Ascending aorta (tissue), 2 donors: ENCODE data around the gene SPEF1. TPM values are rescaled to one million over a fixed set of nuclear protein-coding genes. Genes with fewer than 3 reads are reported as not detected.

Experiments used
- DNase-seq, 2 donors: peaks; one replicate each; pipeline ENCODE4 v3.0.0-alpha.2; 2019; ENCODE audit warnings: low spot score in 2 of 2
- H3K27ac ChIP-seq, 2 donors: fragments of 200-600 bp; sonication (generic); one replicate each; pipeline ENCODE4 v1.5.1; 2016 to 2017; ENCODE audit warnings: mild to moderate bottlenecking in 1 of 2
- H3K27me3 ChIP-seq: fragments of 200-600 bp; sonication (generic); one replicate; pipeline ENCODE4 v1.5.1; 2017
- H3K36me3 ChIP-seq, 2 donors: fragments of 200-600 bp; sonication (generic); one replicate each; pipeline ENCODE4 v1.5.1; 2016
- H3K4me1 ChIP-seq, 2 donors: fragments of 200-600 bp; sonication (generic); one replicate each; pipeline ENCODE4 v1.5.1; 2016 to 2017; ENCODE audit warnings: mild to moderate bottlenecking in 1 of 2
- H3K4me3 ChIP-seq, 2 donors: fragments of 200-600 bp; sonication (generic); one replicate each; pipeline ENCODE4 v1.5.1; 2016 to 2017; ENCODE audit warnings: mild to moderate bottlenecking in 1 of 2
- H3K9me3 ChIP-seq, 2 donors: fragments of 200-600 bp; sonication (generic); one replicate each; pipeline ENCODE4 v1.5.1; 2016
- intact Hi-C: fragments of 100-400 bp; cut with DNase I; formaldehyde crosslinking; loops from one replicate; pipeline ENCODE4 v1.15.1; 2023
- total RNA-seq: library from RNA; depleted of rRNA; stranded (reverse); fragments of >200 nt; gene quantifications from one replicate; pipeline ENCODE4 v1.1.0, GENCODE V29; 2016
- TF ChIP-seq, protein P1 (sequence below), 3 experiments: fragments of 200-600 bp in 2 of 3; fragments of 450-650 bp in 1 of 3; sonication (generic) in 2 of 3; IDR thresholded peaks; one replicate each; pipeline ENCODE4 v1.5.1; 2016 to 2019; ENCODE audit warnings: antibody characterized with exemption in 3 of 3, mild to moderate bottlenecking in 1 of 3, moderate library complexity in 1 of 3

Gene SPEF1
- total RNA-seq, 1 donor from 2014 or later, result not detected

DNA sequence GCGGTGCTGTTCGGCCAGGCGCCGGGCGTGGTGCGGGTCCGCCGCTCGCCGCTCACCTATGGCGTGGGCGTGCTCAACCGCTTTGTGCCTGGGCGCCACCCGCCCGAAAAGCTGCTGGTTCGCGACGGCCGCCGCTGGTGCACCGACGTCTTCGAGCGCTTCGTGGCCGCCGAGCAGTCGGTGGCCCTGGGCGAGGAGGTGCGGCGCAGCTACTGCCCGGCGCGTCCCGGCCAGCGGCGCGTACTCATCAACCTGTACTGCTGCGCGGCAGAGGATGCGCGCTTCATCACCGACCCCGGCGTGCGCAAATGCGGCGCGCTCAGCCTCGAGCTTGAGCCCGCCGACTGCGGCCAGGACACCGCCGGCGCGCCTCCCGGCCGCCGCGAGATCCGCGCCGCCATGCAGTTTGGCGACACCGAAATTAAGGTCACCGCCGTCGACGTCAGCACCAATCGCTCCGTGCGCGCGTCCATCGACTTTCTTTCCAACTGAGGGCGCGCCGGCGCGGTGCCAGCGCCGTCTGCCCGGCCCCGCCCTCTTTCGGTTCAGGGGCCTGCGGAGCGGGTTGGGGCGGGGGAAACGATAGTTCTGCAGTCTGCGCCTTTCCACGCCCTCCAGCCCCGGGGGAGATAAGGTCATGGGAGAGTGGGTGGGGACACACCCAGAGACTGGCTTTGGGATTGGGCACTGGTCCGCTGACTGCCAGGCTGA lies 29.4 kb downstream of the SPEF1 start:
- intact Hi-C loops, result loop anchor here (2.0 kb wide), 2 partner anchors 15 to 29 kb away; partner anchors contain the start of genes ADISSP and SPEF1
- peaks cover 3 to 8% of the 10 kb centered on the region in 2 donors for H3K4me1 ChIP-seq
- TF ChIP-seq, protein P1, sequence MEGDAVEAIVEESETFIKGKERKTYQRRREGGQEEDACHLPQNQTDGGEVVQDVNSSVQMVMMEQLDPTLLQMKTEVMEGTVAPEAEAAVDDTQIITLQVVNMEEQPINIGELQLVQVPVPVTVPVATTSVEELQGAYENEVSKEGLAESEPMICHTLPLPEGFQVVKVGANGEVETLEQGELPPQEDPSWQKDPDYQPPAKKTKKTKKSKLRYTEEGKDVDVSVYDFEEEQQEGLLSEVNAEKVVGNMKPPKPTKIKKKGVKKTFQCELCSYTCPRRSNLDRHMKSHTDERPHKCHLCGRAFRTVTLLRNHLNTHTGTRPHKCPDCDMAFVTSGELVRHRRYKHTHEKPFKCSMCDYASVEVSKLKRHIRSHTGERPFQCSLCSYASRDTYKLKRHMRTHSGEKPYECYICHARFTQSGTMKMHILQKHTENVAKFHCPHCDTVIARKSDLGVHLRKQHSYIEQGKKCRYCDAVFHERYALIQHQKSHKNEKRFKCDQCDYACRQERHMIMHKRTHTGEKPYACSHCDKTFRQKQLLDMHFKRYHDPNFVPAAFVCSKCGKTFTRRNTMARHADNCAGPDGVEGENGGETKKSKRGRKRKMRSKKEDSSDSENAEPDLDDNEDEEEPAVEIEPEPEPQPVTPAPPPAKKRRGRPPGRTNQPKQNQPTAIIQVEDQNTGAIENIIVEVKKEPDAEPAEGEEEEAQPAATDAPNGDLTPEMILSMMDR (IDR thresholded peaks at IDR 0.05), result no peak
- H3K9me3 ChIP-seq, result no peaks in the 10 kb centered on the region
- peak overlapping the region; percentile 57 to 68 for H3K4me3 ChIP-seq
- DNase-seq, result peak in 1 of 2 donors; percentile 83
- H3K36me3 ChIP-seq, result no peaks in the 10 kb centered on the region
- no peak overlapping the region for H3K27ac ChIP-seq
- H3K27me3 ChIP-seq, result no peaks in the 10 kb centered on the region

DNA sequence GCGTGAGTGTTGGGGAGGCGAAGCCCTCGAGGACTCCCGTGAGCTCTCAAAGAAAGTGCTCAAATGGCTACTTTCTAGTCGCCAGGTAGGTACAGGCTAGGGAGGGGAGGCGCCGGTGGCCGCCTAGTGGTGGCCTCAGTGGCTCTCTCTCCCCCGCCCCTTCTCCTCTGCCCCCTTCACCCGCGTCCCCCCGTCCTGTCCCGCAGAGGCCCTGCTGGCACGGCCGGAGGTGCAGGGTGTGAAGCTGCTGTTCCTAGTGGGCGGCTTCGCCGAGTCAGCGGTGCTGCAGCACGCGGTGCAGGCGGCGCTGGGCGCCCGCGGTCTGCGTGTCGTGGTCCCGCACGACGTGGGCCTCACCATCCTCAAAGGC lies 30.0 kb downstream of the SPEF1 start:
- H3K9me3 ChIP-seq, result no peaks in the 10 kb centered on the region
- peak overlapping the region; percentile 57 to 68 for H3K4me3 ChIP-seq
- intact Hi-C loops, result no loop called here
- DNase-seq, result no peak
- TF ChIP-seq, protein P1 (IDR thresholded peaks at IDR 0.05), result no peak
- peaks cover 3 to 8% of the 10 kb centered on the region in 2 donors for H3K4me1 ChIP-seq
- H3K27ac ChIP-seq, result no peak overlapping the region
- H3K36me3 ChIP-seq, result no peaks in the 10 kb centered on the region
- no peaks in the 10 kb centered on the region for H3K27me3 ChIP-seq

DNA sequence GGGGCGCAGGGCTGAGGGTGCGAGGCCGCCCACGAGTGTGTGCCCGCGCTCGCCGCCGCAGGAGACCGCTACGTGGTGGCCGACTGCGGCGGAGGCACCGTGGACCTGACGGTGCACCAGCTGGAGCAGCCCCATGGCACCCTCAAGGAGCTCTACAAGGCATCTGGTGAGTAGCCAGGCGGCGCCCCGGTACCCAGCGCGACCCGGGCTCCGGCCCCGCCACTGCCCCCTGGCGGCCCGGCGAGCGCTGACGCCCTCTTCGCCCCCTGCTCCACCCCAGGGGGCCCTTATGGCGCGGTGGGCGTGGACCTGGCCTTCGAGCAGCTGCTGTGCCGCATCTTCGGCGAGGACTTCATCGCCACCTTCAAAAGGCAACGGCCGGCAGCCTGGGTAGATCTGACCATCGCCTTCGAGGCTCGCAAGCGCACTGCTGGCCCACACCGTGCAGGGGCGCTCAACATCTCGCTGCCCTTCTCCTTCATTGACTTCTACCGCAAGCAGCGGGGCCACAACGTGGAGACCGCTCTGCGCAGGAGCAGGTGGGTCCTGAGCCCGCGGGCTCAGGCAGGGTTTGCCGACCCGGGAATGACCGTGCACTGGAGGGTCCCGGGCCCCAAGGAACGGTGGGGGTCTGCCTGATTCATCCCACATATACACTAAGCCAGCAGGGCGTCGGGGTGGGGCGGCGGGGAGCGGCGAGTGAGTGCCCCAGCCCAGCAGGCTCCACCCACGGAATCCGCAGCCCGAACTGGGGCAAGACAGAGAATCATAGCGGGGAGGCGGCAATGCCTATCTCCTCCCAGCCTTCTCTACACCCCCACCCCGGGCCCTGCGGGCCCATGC lies 31.3 kb downstream of the SPEF1 start:
- no peaks in the 10 kb centered on the region for H3K9me3 ChIP-seq
- TF ChIP-seq, protein P1 (IDR thresholded peaks at IDR 0.05), result peak; percentile 37 to 72 (median 65)
- no peak for DNase-seq
- H3K4me3 ChIP-seq, result peak overlapping the region; percentile 25 to 33
- H3K27me3 ChIP-seq, result no peaks in the 10 kb centered on the region
- H3K36me3 ChIP-seq, result no peaks in the 10 kb centered on the region
- no peak overlapping the region for H3K27ac ChIP-seq
- H3K4me1 ChIP-seq, result peaks cover 3 to 8% of the 10 kb centered on the region in 2 donors
- intact Hi-C loops, result loop anchor here (2.0 kb wide), 1 partner anchor 73 kb away; no protein-coding TSS in a partner anchor

DNA sequence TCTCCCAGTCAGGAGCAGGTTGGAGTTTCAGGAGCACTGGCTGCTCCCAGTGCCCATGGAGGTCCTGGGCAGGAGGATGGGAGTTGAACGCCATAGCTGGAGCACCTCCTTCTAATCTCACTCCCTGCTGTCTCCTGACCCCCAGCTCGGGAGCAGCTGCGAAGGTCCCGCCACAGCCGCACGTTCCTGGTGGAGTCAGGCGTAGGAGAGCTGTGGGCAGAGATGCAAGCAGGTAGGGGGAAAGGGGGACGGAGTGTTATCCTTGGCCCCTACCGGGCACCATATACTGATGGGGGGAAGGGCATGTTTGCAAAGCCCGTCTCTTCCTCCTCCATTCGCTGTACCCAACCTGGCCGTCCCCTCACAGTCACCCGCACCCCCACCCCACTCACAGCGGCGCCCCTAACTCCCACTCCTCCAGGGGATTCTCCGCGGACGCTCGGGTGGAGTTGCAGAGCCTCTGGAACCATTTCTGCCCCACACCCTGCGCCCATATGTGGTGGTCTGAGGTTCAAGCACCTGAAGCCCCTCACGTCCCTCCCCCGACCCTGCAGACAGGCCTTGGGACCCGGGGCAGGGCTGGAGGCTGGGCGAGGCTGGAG lies 32.1 kb downstream of the SPEF1 start:
- H3K27ac ChIP-seq, result no peak overlapping the region
- no peak for DNase-seq
- no peak overlapping the region for H3K4me3 ChIP-seq
- H3K36me3 ChIP-seq, result no peaks in the 10 kb centered on the region
- H3K4me1 ChIP-seq, result peaks cover 3 to 8% of the 10 kb centered on the region in 2 donors
- no peaks in the 10 kb centered on the region for H3K27me3 ChIP-seq
- TF ChIP-seq, protein P1 (IDR thresholded peaks at IDR 0.05), result no peak
- H3K9me3 ChIP-seq, result no peaks in the 10 kb centered on the region
- intact Hi-C loops, result loop anchor here (2.0 kb wide), 1 partner anchor 72 kb away; no protein-coding TSS in a partner anchor

GRCh38 chr20:3748073-3748472 lies 33.2 kb downstream of the SPEF1 start:
- Histone ChIP-seq H3K4me1 (peaks cover 3 to 8% of the 10 kb centered on the region in 2 donors), H3K36me3 (no peaks in the 10 kb centered on the region), H3K9me3 (no peaks in the 10 kb centered on the region), H3K4me3 (no peak overlapping the region), H3K27ac (no peak overlapping the region), H3K27me3 (no peaks in the 10 kb centered on the region)
- DNase-seq, result no peak
- TF ChIP-seq, protein P1 (IDR thresholded peaks at IDR 0.05), result no peak
- intact Hi-C loops, result loop anchor here (2.0 kb wide), 1 partner anchor 71 kb away; no protein-coding TSS in a partner anchor
